ENCODE results near the gene PTPRF.

The PTPRF gene

GRCh38 chr1:43531906-43532584 lies 1.4 kb downstream of the PTPRF start:
- H3K4me1 ChIP-seq (ENCODE audit: control insufficient read depth, insufficient read depth, low read length) = peaks cover 33% of the 10 kb centered on the region
- H3K9ac ChIP-seq (ENCODE audit: low read depth, low read length) = peak overlapping the region; percentile 76
- peaks cover 23% of the 10 kb centered on the region for H3K27me3 ChIP-seq (ENCODE audit: control insufficient read depth, insufficient read depth, low read length)
- no peaks in the 10 kb centered on the region for H3K36me3 ChIP-seq (ENCODE audit: control insufficient read depth, insufficient read depth, low read length)
- H3K4me3 ChIP-seq (ENCODE audit: low read depth, low read length) = peak overlapping the region; percentile 88
- H3K9me3 ChIP-seq (ENCODE audit: control insufficient read depth, insufficient read depth, low read length) = no peaks in the 10 kb centered on the region

GRCh38 chr1:43532716-43533115 lies 2.0 kb downstream of the PTPRF start:
- no peaks in the 10 kb centered on the region for H3K9me3 ChIP-seq (ENCODE audit: control insufficient read depth, insufficient read depth, low read length)
- peaks cover 33% of the 10 kb centered on the region for H3K4me1 ChIP-seq (ENCODE audit: control insufficient read depth, insufficient read depth, low read length)
- H3K9ac ChIP-seq (ENCODE audit: low read depth, low read length) = no peak overlapping the region
- peaks cover 23% of the 10 kb centered on the region for H3K27me3 ChIP-seq (ENCODE audit: control insufficient read depth, insufficient read depth, low read length)
- peak overlapping the region; percentile 88 for H3K4me3 ChIP-seq (ENCODE audit: low read depth, low read length)
- H3K36me3 ChIP-seq (ENCODE audit: control insufficient read depth, insufficient read depth, low read length) = no peaks in the 10 kb centered on the region

GRCh38 chr1:43533584-43533983 lies 2.9 kb downstream of the PTPRF start:
- peaks cover 33% of the 10 kb centered on the region for H3K4me1 ChIP-seq (ENCODE audit: control insufficient read depth, insufficient read depth, low read length)
- H3K9me3 ChIP-seq (ENCODE audit: control insufficient read depth, insufficient read depth, low read length) = no peaks in the 10 kb centered on the region
- H3K9ac ChIP-seq (ENCODE audit: low read depth, low read length) = no peak overlapping the region
- peak overlapping the region; percentile 88 for H3K4me3 ChIP-seq (ENCODE audit: low read depth, low read length)
- no peaks in the 10 kb centered on the region for H3K36me3 ChIP-seq (ENCODE audit: control insufficient read depth, insufficient read depth, low read length)
- peaks cover 23% of the 10 kb centered on the region for H3K27me3 ChIP-seq (ENCODE audit: control insufficient read depth, insufficient read depth, low read length)

GRCh38 chr1:43534256-43534655 lies 3.6 kb downstream of the PTPRF start:
- no peaks in the 10 kb centered on the region for H3K9me3 ChIP-seq (ENCODE audit: control insufficient read depth, insufficient read depth, low read length)
- H3K4me3 ChIP-seq (ENCODE audit: low read depth, low read length) = no peak overlapping the region
- H3K36me3 ChIP-seq (ENCODE audit: control insufficient read depth, insufficient read depth, low read length) = peaks cover under 1% of the 10 kb centered on the region
- peaks cover 23% of the 10 kb centered on the region for H3K27me3 ChIP-seq (ENCODE audit: control insufficient read depth, insufficient read depth, low read length)
- H3K4me1 ChIP-seq (ENCODE audit: control insufficient read depth, insufficient read depth, low read length) = peaks cover 33% of the 10 kb centered on the region
- H3K9ac ChIP-seq (ENCODE audit: low read depth, low read length) = no peak overlapping the region

GRCh38 chr1:43536196-43536863 lies 5.6 kb downstream of the PTPRF start:
- H3K4me1 ChIP-seq (ENCODE audit: control insufficient read depth, insufficient read depth, low read length) = peaks cover 24% of the 10 kb centered on the region
- H3K4me3 ChIP-seq (ENCODE audit: low read depth, low read length) = no peak overlapping the region
- H3K9ac ChIP-seq (ENCODE audit: low read depth, low read length) = no peak overlapping the region
- peaks cover 15% of the 10 kb centered on the region for H3K27me3 ChIP-seq (ENCODE audit: control insufficient read depth, insufficient read depth, low read length)
- H3K36me3 ChIP-seq (ENCODE audit: control insufficient read depth, insufficient read depth, low read length) = peaks cover 8% of the 10 kb centered on the region
- H3K9me3 ChIP-seq (ENCODE audit: control insufficient read depth, insufficient read depth, low read length) = no peaks in the 10 kb centered on the region

- peaks cover 10% of the 10 kb centered on the region for H3K36me3 ChIP-seq (ENCODE audit: control insufficient read depth, insufficient read depth, low read length)
- peaks cover 15% of the 10 kb centered on the region for H3K27me3 ChIP-seq (ENCODE audit: control insufficient read depth, insufficient read depth, low read length)
- H3K4me1 ChIP-seq (ENCODE audit: control insufficient read depth, insufficient read depth, low read length) = peaks cover 24% of the 10 kb centered on the region
- no peak overlapping the region for H3K9ac ChIP-seq (ENCODE audit: low read depth, low read length)
- H3K9me3 ChIP-seq (ENCODE audit: control insufficient read depth, insufficient read depth, low read length) = no peaks in the 10 kb centered on the region
- no peak overlapping the region for H3K4me3 ChIP-seq (ENCODE audit: low read depth, low read length)
Measured at GRCh38 chr1:43536864-43537358, 6.2 kb downstream of the PTPRF start.

GRCh38 chr1:43537423-43538142 lies 6.9 kb downstream of the PTPRF start:
- peaks cover 15% of the 10 kb centered on the region for H3K27me3 ChIP-seq (ENCODE audit: control insufficient read depth, insufficient read depth, low read length)
- H3K9me3 ChIP-seq (ENCODE audit: control insufficient read depth, insufficient read depth, low read length) = no peaks in the 10 kb centered on the region
- no peak overlapping the region for H3K4me3 ChIP-seq (ENCODE audit: low read depth, low read length)
- H3K9ac ChIP-seq (ENCODE audit: low read depth, low read length) = no peak overlapping the region
- H3K36me3 ChIP-seq (ENCODE audit: control insufficient read depth, insufficient read depth, low read length) = peaks cover 14% of the 10 kb centered on the region
- peaks cover 21% of the 10 kb centered on the region for H3K4me1 ChIP-seq (ENCODE audit: control insufficient read depth, insufficient read depth, low read length)

DNA sequence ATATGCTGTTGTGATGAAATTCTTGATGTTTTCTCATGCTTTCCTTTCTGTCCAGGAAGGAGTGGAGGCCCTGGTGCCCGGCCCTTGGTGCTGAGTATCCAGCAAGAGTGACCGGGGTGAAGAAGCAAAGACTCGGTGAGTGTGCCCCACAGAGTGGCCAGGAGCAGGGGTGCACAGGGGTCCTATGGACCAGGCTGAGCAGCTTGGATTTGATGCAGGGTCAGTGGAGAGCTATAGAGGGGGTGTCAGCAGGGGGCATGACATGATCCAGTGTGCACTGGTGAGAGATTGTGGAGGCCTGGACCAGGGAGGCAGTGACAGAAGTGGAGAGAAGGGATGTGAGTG lies 7.4 kb downstream of the PTPRF start:
- H3K27me3 ChIP-seq (ENCODE audit: control insufficient read depth, insufficient read depth, low read length) = peaks cover 12% of the 10 kb centered on the region
- H3K4me3 ChIP-seq (ENCODE audit: low read depth, low read length) = no peak overlapping the region
- peaks cover 14% of the 10 kb centered on the region for H3K36me3 ChIP-seq (ENCODE audit: control insufficient read depth, insufficient read depth, low read length)
- no peaks in the 10 kb centered on the region for H3K9me3 ChIP-seq (ENCODE audit: control insufficient read depth, insufficient read depth, low read length)
- peaks cover 18% of the 10 kb centered on the region for H3K4me1 ChIP-seq (ENCODE audit: control insufficient read depth, insufficient read depth, low read length)
- H3K9ac ChIP-seq (ENCODE audit: low read depth, low read length) = no peak overlapping the region

GRCh38 chr1:43538969-43539368 lies 8.3 kb downstream of the PTPRF start:
- Histone ChIP-seq H3K9me3 (ENCODE audit: control insufficient read depth, insufficient read depth, low read length) (no peaks in the 10 kb centered on the region), H3K4me1 (ENCODE audit: control insufficient read depth, insufficient read depth, low read length) (peaks cover 9% of the 10 kb centered on the region), H3K9ac (ENCODE audit: low read depth, low read length) (no peak overlapping the region), H3K4me3 (ENCODE audit: low read depth, low read length) (no peak overlapping the region), H3K27me3 (ENCODE audit: control insufficient read depth, insufficient read depth, low read length) (peaks cover 4% of the 10 kb centered on the region), H3K36me3 (ENCODE audit: control insufficient read depth, insufficient read depth, low read length) (peaks cover 14% of the 10 kb centered on the region)

- Histone ChIP-seq H3K9ac (ENCODE audit: low read depth, low read length) (no peak overlapping the region), H3K9me3 (ENCODE audit: control insufficient read depth, insufficient read depth, low read length) (no peaks in the 10 kb centered on the region), H3K36me3 (ENCODE audit: control insufficient read depth, insufficient read depth, low read length) (peaks cover 14% of the 10 kb centered on the region), H3K4me1 (ENCODE audit: control insufficient read depth, insufficient read depth, low read length) (peaks cover 7% of the 10 kb centered on the region), H3K4me3 (ENCODE audit: low read depth, low read length) (no peak overlapping the region), H3K27me3 (ENCODE audit: control insufficient read depth, insufficient read depth, low read length) (no peaks in the 10 kb centered on the region)
Measured at GRCh38 chr1:43539726-43540434, 9.2 kb downstream of the PTPRF start.

- H3K36me3 ChIP-seq (ENCODE audit: control insufficient read depth, insufficient read depth, low read length) = peaks cover 14% of the 10 kb centered on the region
- H3K4me1 ChIP-seq (ENCODE audit: control insufficient read depth, insufficient read depth, low read length) = peaks cover 7% of the 10 kb centered on the region
- no peak overlapping the region for H3K4me3 ChIP-seq (ENCODE audit: low read depth, low read length)
- H3K9ac ChIP-seq (ENCODE audit: low read depth, low read length) = no peak overlapping the region
- no peaks in the 10 kb centered on the region for H3K9me3 ChIP-seq (ENCODE audit: control insufficient read depth, insufficient read depth, low read length)
- H3K27me3 ChIP-seq (ENCODE audit: control insufficient read depth, insufficient read depth, low read length) = no peaks in the 10 kb centered on the region
Measured at GRCh38 chr1:43540653-43541071, 10.0 kb downstream of the PTPRF start.

Data from iPS-15b (cell line).